Cardiac muscle cell (in vitro differentiated cells and primary cell): ENCODE measurements around the gene ONECUT1. TPM values are rescaled to one million over a fixed set of nuclear protein-coding genes. Genes with fewer than 3 reads are reported as not detected.

Experiments
- DNase-seq, 2 donors: peaks; one replicate each; pipeline versions ENCODE4 v3.0.0 to v3.0.0-alpha.2; 2010 to 2017; ENCODE audit warnings: low read depth in 1 of 2, low spot score in 1 of 2
- H3K27ac ChIP-seq: fragments of 200-600 bp; sonication (generic); 2 replicates; pipeline ENCODE4 v1.5.1; 2016
- H3K27me3 ChIP-seq: fragments of 200-600 bp; sonication (generic); 2 replicates; pipeline ENCODE4 v1.6.0; 2016; ENCODE audit warnings: control low read depth
- H3K36me3 ChIP-seq: fragments of 200-600 bp; sonication (generic); 2 replicates; pipeline ENCODE4 v1.5.1; 2016; ENCODE audit warnings: control low read depth
- H3K4me1 ChIP-seq: fragments of 200-600 bp; sonication (generic); 2 replicates; pipeline ENCODE4 v1.8.1; 2017; ENCODE audit warnings: low read depth, mild to moderate bottlenecking, mixed run types
- H3K4me3 ChIP-seq: fragments of 200-600 bp; sonication (generic); 2 replicates; pipeline ENCODE4 v1.5.1; 2016; ENCODE audit warnings: mild to moderate bottlenecking
- H3K9me3 ChIP-seq: fragments of 200-600 bp; sonication (generic); 2 replicates; pipeline ENCODE4 v1.5.1; 2017; ENCODE audit warnings: low read depth, mild to moderate bottlenecking, control low read depth
- CTCF ChIP-seq: IDR thresholded peaks from 2 replicates; pipeline ENCODE4 v1.5.1; 2012; ENCODE audit warnings: low read depth, mild to moderate bottlenecking, low read length
- polyA plus RNA-seq: library from polyadenylated mRNA; unstranded; fragments of >200 nt; fragmentation: Nextera tagmentation; extraction: Ambion mirVana; gene quantifications from 2 replicates; pipeline ENCODE4 v1.2.1, GENCODE V29; 2016
- total RNA-seq: library from RNA; depleted of rRNA; stranded (reverse); fragments of >200 nt; gene quantifications from 2 replicates; pipeline ENCODE4 v1.2.3, GENCODE V29; 2016

Gene ONECUT1
- total and polyA plus RNA-seq, 2 experiments from 2014 or later: 0.18 TPM; not detected in 1

GRCh38 chr15:52789008-52789600, 1.0 kb downstream of the ONECUT1 start:
- H3K9me3 ChIP-seq: no peaks in the 10 kb centered on the region
- no peaks in the 10 kb centered on the region for H3K36me3 ChIP-seq
- DNase-seq: no peak
- TF ChIP-seq CTCF: no peak
- H3K27me3 ChIP-seq: peaks cover 99% of the 10 kb centered on the region
- no peak overlapping the region for H3K27ac ChIP-seq
- peaks cover 19% of the 10 kb centered on the region for H3K4me1 ChIP-seq
- H3K4me3 ChIP-seq: peak overlapping the region; percentile 52

- no peaks in the 10 kb centered on the region for H3K36me3 ChIP-seq
- H3K27me3 ChIP-seq: peaks cover 99% of the 10 kb centered on the region
- H3K27ac ChIP-seq: no peak overlapping the region
- H3K9me3 ChIP-seq: no peaks in the 10 kb centered on the region
- H3K4me1 ChIP-seq: peaks cover 22% of the 10 kb centered on the region
- no peak for DNase-seq
- TF ChIP-seq CTCF: no peak
- H3K4me3 ChIP-seq: no peak overlapping the region
These were observed 1.8 kb downstream of the ONECUT1 start for GRCh38 chr15:52788099-52788986.

- Histone ChIP-seq H3K27ac (no peak overlapping the region), H3K4me1 (peaks cover 22% of the 10 kb centered on the region), H3K27me3 (peaks cover 99% of the 10 kb centered on the region), H3K4me3 (no peak overlapping the region), H3K9me3 (no peaks in the 10 kb centered on the region), H3K36me3 (no peaks in the 10 kb centered on the region)
- TF ChIP-seq CTCF: no peak
- no peak for DNase-seq
These were observed 2.5 kb downstream of the ONECUT1 start for GRCh38 chr15:52787549-52788098.

GRCh38 chr15:52787123-52787503, 3.0 kb downstream of the ONECUT1 start:
- H3K4me1 ChIP-seq: peaks cover 22% of the 10 kb centered on the region
- no peaks in the 10 kb centered on the region for H3K36me3 ChIP-seq
- peaks cover 99% of the 10 kb centered on the region for H3K27me3 ChIP-seq
- TF ChIP-seq CTCF: no peak
- DNase-seq: peak in 1 of 2 donors; percentile 35
- no peaks in the 10 kb centered on the region for H3K9me3 ChIP-seq
- no peak overlapping the region for H3K4me3 ChIP-seq
- H3K27ac ChIP-seq: no peak overlapping the region

GRCh38 chr15:52786436-52787122, 3.6 kb downstream of the ONECUT1 start:
- H3K27ac ChIP-seq: no peak overlapping the region
- no peaks in the 10 kb centered on the region for H3K9me3 ChIP-seq
- no peaks in the 10 kb centered on the region for H3K36me3 ChIP-seq
- peaks cover 99% of the 10 kb centered on the region for H3K27me3 ChIP-seq
- no peak overlapping the region for H3K4me3 ChIP-seq
- peaks cover 22% of the 10 kb centered on the region for H3K4me1 ChIP-seq
- no peak for TF ChIP-seq CTCF
- no peak for DNase-seq
